K562 (cell line): ENCODE measurements around the gene NQO2. TPM values are rescaled to one million over a fixed set of nuclear protein-coding genes. Genes with fewer than 3 reads are reported as not detected.

Source experiments
- AFF4 ChIP-seq: sonication (generic); formaldehyde crosslinking; IDR thresholded peaks from 2 replicates; pipeline ENCODE4 v1.8.0; 2023; ENCODE audit warnings: mild to moderate bottlenecking, missing genetic modification reagents
- CAMTA2 ChIP-seq: fragments of 250-450 bp; sonication (Bioruptor Pico); conservative IDR thresholded peaks from 2 replicates; pipeline ENCODE4 v1.5.1; 2022
- EHMT2 ChIP-seq: fragments of 450-650 bp; IDR thresholded peaks from 2 replicates; pipeline ENCODE4 v1.6.1; 2018; ENCODE audit warnings: antibody characterized with exemption
- ELF1 ChIP-seq: fragments of 200-800 bp; sonication (Bioruptor generic); IDR thresholded peaks from 2 replicates; pipeline ENCODE4 v1.6.1; 2016; ENCODE audit warnings: missing genetic modification characterization, missing compliant biosample characterization
- ETS2 ChIP-seq: IDR thresholded peaks from 2 replicates; pipeline ENCODE4 v1.6.1; 2016; ENCODE audit warnings: borderline replicate concordance, missing genetic modification characterization, mild to moderate bottlenecking, moderate library complexity, missing compliant biosample characterization; ENCODE audit not compliant: poor library complexity, severe bottlenecking
- NCOA6 ChIP-seq: fragments of 450-650 bp; IDR thresholded peaks from 2 replicates; pipeline ENCODE4 v1.6.1; 2017; ENCODE audit warnings: mild to moderate bottlenecking
- NEUROD1 ChIP-seq: fragments of 150-350 bp; IDR thresholded peaks from 2 replicates; pipeline ENCODE4 v1.6.1; 2014; ENCODE audit warnings: borderline replicate concordance, low read length, low read depth; ENCODE audit not compliant: partially characterized antibody
- NFATC3 ChIP-seq: fragments of 450-650 bp; IDR thresholded peaks from 2 replicates; pipeline ENCODE4 v1.6.1; 2017; ENCODE audit warnings: mild to moderate bottlenecking
- NFIC ChIP-seq: fragments of 450-650 bp; IDR thresholded peaks from 2 replicates; pipeline ENCODE4 v1.6.1; 2017; ENCODE audit warnings: mild to moderate bottlenecking, inconsistent platforms
- SRSF3 ChIP-seq: fragments of 200-400 bp; formaldehyde crosslinking; IDR thresholded peaks from 2 replicates; pipeline ENCODE4 v1.6.1; 2016; ENCODE audit warnings: mild to moderate bottlenecking, low read length, moderate library complexity; ENCODE audit not compliant: insufficient read depth
- SRSF7 ChIP-seq: fragments of 200-400 bp; formaldehyde crosslinking; optimal IDR thresholded peaks from 2 replicates; pipeline ENCODE3; 2017; ENCODE audit warnings: mild to moderate bottlenecking, low read depth, low read length
- TEAD1 ChIP-seq, 2 experiments: fragments of 450-650 bp in 1 of 2; sonication (generic) in 1 of 2; formaldehyde crosslinking; IDR thresholded peaks; 2 replicates each; pipeline versions ENCODE4 v1.4.0 to v1.8.0; 2020 to 2022; ENCODE audit warnings: mild to moderate bottlenecking in 2 of 2, missing genetic modification reagents in 1 of 2
- ZMIZ1 ChIP-seq, 2 experiments: fragments of 150-350 bp in 1 of 2; IDR thresholded peaks; 2 replicates each; pipeline ENCODE4 v1.6.1; 2012 to 2016; ENCODE audit warnings: low read depth in 2 of 2, low read length in 2 of 2, mild to moderate bottlenecking in 1 of 2, moderate library complexity in 1 of 2
- ZNF263 ChIP-seq: sonication (generic); formaldehyde crosslinking; IDR thresholded peaks from 2 replicates; pipeline ENCODE4 v1.8.0; 2022; ENCODE audit warnings: mild to moderate bottlenecking, missing genetic modification reagents, borderline replicate concordance
- ZNF668 ChIP-seq: fragments of 250-450 bp; sonication (Bioruptor Pico); IDR thresholded peaks from 2 replicates; pipeline ENCODE4 v1.8.0; 2022; ENCODE audit warnings: mild to moderate bottlenecking, inconsistent platforms
- ZNF740 ChIP-seq, 3 experiments: fragments of 200-800 bp in 1 of 3; sonication (Bioruptor generic) in 1 of 3; sonication (generic) in 1 of 3; formaldehyde crosslinking in 1 of 3; IDR thresholded peaks; 2 replicates each; pipeline versions ENCODE4 v1.6.1 to v1.8.0; 2016 to 2022; ENCODE audit warnings: mild to moderate bottlenecking in 2 of 3, missing compliant biosample characterization in 2 of 3, missing genetic modification characterization in 2 of 3, missing genetic modification reagents in 1 of 3
- ZNF766 ChIP-seq: fragments of 200-800 bp; sonication (Bioruptor generic); conservative IDR thresholded peaks from 2 replicates; pipeline ENCODE4 v1.6.1; 2016; ENCODE audit warnings: missing genetic modification characterization, missing compliant biosample characterization
- polyA plus RNA-seq, 8 experiments: library from polyadenylated mRNA; depleted of rRNA in 4 of 8; stranded (reverse) in 5 of 8; unstranded in 3 of 8; fragments of >200 nt; fragmentation: Nextera tagmentation in 2 of 8; fragmentation: Illumina TruSeq in 1 of 8; extraction: Ambion mirVana in 2 of 8; extraction: Trizol in 1 of 8; gene quantifications; 2 replicates each; pipeline versions ENCODE4 v1.2.1 to v1.2.3, GENCODE V29; 2011 to 2014; ENCODE audit warnings: inconsistent platforms in 1 of 8, missing spikeins in 1 of 8
- total RNA-seq, 7 experiments: library from RNA; depleted of rRNA in 6 of 7; stranded (reverse); fragments of >200 nt in 6 of 7; fragmentation: Illumina TruSeq in 2 of 7; extraction: Trizol in 2 of 7; gene quantifications; 2 replicates each; pipeline versions ENCODE4 v1.2.1 to v1.2.3, GENCODE V29; 2011 to 2021; ENCODE audit warnings: low replicate concordance in 1 of 7

NQO2 gene
- total and polyA plus RNA-seq, 9 of the 15 experiments (the other 6 are each of a cell fraction or from before 2014, with no cell fraction given): 54.6 to 214 (median 116) TPM

GRCh38 chr6:2999618-3000557 is at the start of gene NQO2 (continued):
- TF ChIP-seq ZNF740 (CRISPR knock-in tag; IDR thresholded peaks at IDR 0.05): no peak
- 0 out of 4 replicates have a peak, but pooled peaks of 1 of the 2 experiments have one; percentile 47 for TF ChIP-seq ZNF740 (tag; IDR thresholded peaks at IDR 0.05)
- TF ChIP-seq ZNF263: peak; percentile 47; the same call in 1 of the 2 replicates
- TF ChIP-seq NCOA6: no peak
- peak; percentile 90 for TF ChIP-seq AFF4
- no peak for TF ChIP-seq ZNF766
- no peak for TF ChIP-seq ETS2 (tag)
- no peak for TF ChIP-seq ELF1
- no peak for TF ChIP-seq SRSF3
- no peak for TF ChIP-seq SRSF7
- TF ChIP-seq ZNF668: no peak
- no peak for TF ChIP-seq EHMT2
- peak in 1 of 2 experiments; percentile 58; a peak in 1 of 4 replicates for TF ChIP-seq ZMIZ1 (IDR thresholded peaks at IDR 0.05; ENCODE audit: low read depth in 2 of 2, low read length in 2 of 2)
- TF ChIP-seq NEUROD1: no peak
- peak in 1 of 2 experiments; percentile 34; a peak in 1 of 4 replicates for TF ChIP-seq TEAD1 (CRISPR knock-in tag; IDR thresholded peaks at IDR 0.05)
- no peak for TF ChIP-seq CAMTA2 (CRISPR knock-in tag)
- TF ChIP-seq NFIC: peak; percentile 57; the same call in 1 of the 2 replicates
- TF ChIP-seq NFATC3: no peak
